GM12878 (cell line): ENCODE results near the gene TBCA. TPM values are rescaled to one million over a fixed set of nuclear protein-coding genes. Genes with fewer than 3 reads are reported as not detected.

Experiments
- ATAC-seq: fragments of 200-7000 bp; cut with Tn5 transposase; 3 replicates; pipeline ENCODE4 v1.9.1; 2020; ENCODE audit warnings: mild to moderate bottlenecking, moderate library complexity
- BruUV-seq: library from RNA; stranded (reverse); fragments of 400-500 nt; replicated peaks from 2 replicates; lab custom pipeline; 2021; lab: Mats Ljungman, UMichigan
- CTCF ChIA-PET: fragments of 300-600 bp; sonication (Branson Sonifier 250); formaldehyde crosslinking; extraction: SDS; loops from one replicate; lab custom pipeline; 2021; ENCODE audit warnings: inconsistent platforms; lab: Yijun Ruan, JAX
- POLR2A ChIA-PET: fragments of 350-600 bp; formaldehyde crosslinking; extraction: SDS; loops from one replicate; lab custom pipeline; 2021; ENCODE audit warnings: inconsistent platforms; lab: Charles Lee
- RAD21 ChIA-PET: fragments of 300-600 bp; sonication (Branson Sonifier 250); formaldehyde crosslinking; loops from one replicate; lab custom pipeline; 2023; ENCODE audit warnings: antibody characterized with exemption; ENCODE audit not compliant: unreplicated experiment; lab: Charles Lee
- SMC1A ChIA-PET: fragments of 300-600 bp; sonication (Branson Sonifier 250); formaldehyde crosslinking; loops from one replicate; lab custom pipeline; 2023; ENCODE audit not compliant: unreplicated experiment, uncharacterized antibody; lab: Charles Lee
- DNase-seq: peaks from one replicate; pipeline ENCODE4 v3.0.0-alpha.2; 2011; ENCODE audit warnings: low read depth, low spot score
- FAIRE-seq: peaks from 3 replicates; lab custom pipeline; 2011; peaks lifted over from hg19 to GRCh38; lab: Jason Lieb, UNC
- H2AFZ ChIP-seq: 2 replicates; pipeline ENCODE4 v1.6.0; 2011; ENCODE audit warnings: low read depth, low read length, control low read depth; ENCODE audit not compliant: control insufficient read depth
- H3K27ac ChIP-seq: 2 replicates; pipeline ENCODE4 v1.5.1; 2011; ENCODE audit warnings: control low read depth; ENCODE audit not compliant: control insufficient read depth, insufficient read depth
- H3K27me3 ChIP-seq, 2 experiments: replicated peaks in 1 of 2; 2 replicates each; pipeline versions ENCODE4 v1.6.0 to v1.6.1; 2011; ENCODE audit warnings: low read length in 1 of 2; ENCODE audit not compliant: control insufficient read depth in 2 of 2, insufficient read depth in 2 of 2
- H3K36me3 ChIP-seq, 2 experiments: 2 replicates each; pipeline ENCODE4 v1.5.1; 2011; ENCODE audit warnings: low read length in 1 of 2; ENCODE audit not compliant: control insufficient read depth in 2 of 2, insufficient read depth in 2 of 2
- H3K4me1 ChIP-seq: 2 replicates; pipeline ENCODE4 v1.6.1; 2011; ENCODE audit warnings: mild to moderate bottlenecking, low read length, moderate library complexity, mixed read lengths; ENCODE audit not compliant: control insufficient read depth, insufficient read depth
- H3K4me2 ChIP-seq: 2 replicates; pipeline ENCODE4 v1.6.0; 2011; ENCODE audit warnings: control low read depth; ENCODE audit not compliant: control insufficient read depth, insufficient read depth
- H3K4me3 ChIP-seq: fragments of 200-600 bp; sonication (generic); 2 replicates; pipeline ENCODE4 v1.5.1; 2016
- H3K79me2 ChIP-seq: 2 replicates; pipeline ENCODE4 v1.6.0; 2011; ENCODE audit warnings: low read length; ENCODE audit not compliant: control insufficient read depth, insufficient read depth
- H3K9ac ChIP-seq: 2 replicates; pipeline ENCODE4 v1.8.0; 2011; ENCODE audit warnings: low read length, control low read depth, mixed read lengths; ENCODE audit not compliant: control insufficient read depth, insufficient read depth
- H3K9me3 ChIP-seq: replicated peaks from 3 replicates; pipeline ENCODE4 v1.5.1; 2011; ENCODE audit warnings: mild to moderate bottlenecking, low read length; ENCODE audit not compliant: control insufficient read depth, insufficient read depth
- H4K20me1 ChIP-seq: 2 replicates; pipeline ENCODE4 v1.6.0; 2011; ENCODE audit not compliant: control insufficient read depth, insufficient read depth
- BCL11A ChIP-seq: IDR thresholded peaks from 2 replicates; pipeline ENCODE4 v1.6.1; 2011; ENCODE audit warnings: low read depth, low read length
- BRCA1 ChIP-seq: IDR thresholded peaks from 2 replicates; pipeline ENCODE4 v1.6.1; 2011; ENCODE audit warnings: low read depth, low read length, improper control_type of control experiment
- KLF5 ChIP-seq: fragments of 450-650 bp; IDR thresholded peaks from 2 replicates; pipeline ENCODE4 v1.6.1; 2014; ENCODE audit warnings: mild to moderate bottlenecking; ENCODE audit not compliant: partially characterized antibody
- PML ChIP-seq: IDR thresholded peaks from 2 replicates; pipeline ENCODE4 v1.6.1; 2012; ENCODE audit warnings: low read length, inconsistent platforms
- RUNX3 ChIP-seq: IDR thresholded peaks from 2 replicates; pipeline ENCODE4 v1.6.1; 2012; ENCODE audit warnings: low read length, inconsistent platforms
- SMAD5 ChIP-seq: IDR thresholded peaks from 2 replicates; pipeline ENCODE4 v1.6.1; 2016; ENCODE audit warnings: antibody characterized with exemption, low read depth
- SREBF1 ChIP-seq: IDR thresholded peaks from 2 replicates; pipeline ENCODE4 v1.6.1; 2012; ENCODE audit warnings: mild to moderate bottlenecking, low read length
- SUZ12 ChIP-seq: fragments of 200-600 bp; sonication (generic); IDR thresholded peaks from one replicate; pipeline ENCODE4 v1.6.1; 2018; ENCODE audit warnings: antibody characterized with exemption, mild to moderate bottlenecking; ENCODE audit not compliant: unreplicated experiment
- YY1 ChIP-seq: IDR thresholded peaks from 2 replicates; pipeline ENCODE4 v1.6.1; 2011; ENCODE audit warnings: low read depth, mild to moderate bottlenecking, low read length
- ZNF687 ChIP-seq: fragments of 450-650 bp; IDR thresholded peaks from 2 replicates; pipeline ENCODE4 v1.6.1; 2017; ENCODE audit warnings: mild to moderate bottlenecking, moderate library complexity
- WGBS: methylation state at CpG from one replicate; pipeline ENCODE4 v1.1.6; 2016; ENCODE audit warnings: low lambda C conversion rate; ENCODE audit not compliant: insufficient replicate concordance, insufficient coverage; ENCODE audit errors: missing lambda C conversion rate; 5-methylcytosine and 5-hydroxymethylcytosine counted together
- in situ Hi-C: fragments of 300-500 bp; cut with MboI; formaldehyde crosslinking; loops from 9 replicates; pipeline ENCODE4 v1.14.3; 2018; ENCODE audit warnings: mixed read lengths
- intact Hi-C: fragments of 100-400 bp; cut with micrococcal nuclease; formaldehyde crosslinking; loops from one replicate; pipeline ENCODE4 v1.14.2; 2022; ENCODE audit not compliant: unreplicated experiment
- polyA plus RNA-seq, 11 experiments: library from polyadenylated mRNA; depleted of rRNA in 4 of 11; unstranded in 6 of 11; stranded (reverse) in 5 of 11; fragments of >200 nt; fragmentation: Nextera tagmentation in 4 of 11; fragmentation: Illumina TruSeq in 1 of 11; extraction: Ambion mirVana in 4 of 11; extraction: Trizol in 1 of 11; gene quantifications; 1 replicate in 1 of 11; 2 replicates in 10 of 11; pipeline versions ENCODE4 v1.2.1 to v1.2.3, GENCODE V29; 2011 to 2016; ENCODE audit warnings: inconsistent platforms in 2 of 11, missing spikeins in 2 of 11, low read depth in 1 of 11
- total RNA-seq, 4 experiments: library from RNA; depleted of rRNA in 3 of 4; stranded (reverse); fragments of >200 nt in 3 of 4; fragmentation: Illumina TruSeq in 1 of 4; extraction: Trizol in 1 of 4; gene quantifications; 2 replicates each; pipeline versions ENCODE4 v1.2.1 to v1.2.3, GENCODE V29; 2013 to 2021
- TF ChIP-seq, protein P1 (sequence below): fragments of 450-650 bp; IDR thresholded peaks from 2 replicates; pipeline ENCODE4 v1.6.1; 2018; ENCODE audit warnings: mild to moderate bottlenecking, low read depth, moderate library complexity; ENCODE audit not compliant: partially characterized antibody

Gene TBCA
- total and polyA plus RNA-seq, 10 of the 15 experiments (the other 5 are each of a cell fraction or from before 2014, with no cell fraction given): 86.3 to 647 (median 294) TPM

GRCh38 chr5:77778881-77779438 lies 2.8 kb upstream of the TBCA start:
- Histone ChIP-seq H2AFZ (no peak overlapping the region), H3K79me2 (peaks cover 21% of the 10 kb centered on the region), H3K27me3 (no peaks in the 10 kb centered on the region), H3K9me3 (no peaks in the 10 kb centered on the region; the same call in 1 of the 3 replicates), H3K9ac (no peak overlapping the region), H3K36me3 (no peaks in the 10 kb centered on the region), H3K4me2 (no peak overlapping the region), H3K27ac (no peak overlapping the region), H3K4me3 (no peak overlapping the region), H4K20me1 (no peaks in the 10 kb centered on the region), H3K4me1 (peaks cover 6% of the 10 kb centered on the region; the same call in 1 of the 2 replicates)
- ChIA-PET CTCF (no interaction called here), RAD21 (no interaction called here), POLR2A (no interaction called here), SMC1A (interaction anchor here (1.1 kb wide), 1 partner anchor 33 kb away, joined by 3 read pairs; no protein-coding TSS in a partner anchor)
- in situ Hi-C loops (no loop called here), intact Hi-C loops (loop anchor here (5.0 to 10.0 kb wide), 2 partner anchors 147 to 196 kb away; no protein-coding TSS in a partner anchor)
- FAIRE-seq (no peak), ATAC-seq (no peak), DNase-seq (no peak)
- WGBS: 88% methylated on average over 2 of the region's 2 CpGs
- TF ChIP-seq SMAD5 (0 out of 2 replicates have a peak, but pooled peaks have one; percentile 48), RUNX3 (no peak)
- BruUV-seq: no TSS peak

GRCh38 chr5:77778398-77778797 lies 2.3 kb upstream of the TBCA start:
- Histone ChIP-seq H3K9ac (no peak overlapping the region), H3K27me3 (no peaks in the 10 kb centered on the region), H3K4me2 (no peak overlapping the region), H2AFZ (no peak overlapping the region), H3K36me3 (no peaks in the 10 kb centered on the region), H3K79me2 (peaks cover 27% of the 10 kb centered on the region), H3K27ac (no peak overlapping the region), H3K4me3 (no peak overlapping the region), H3K4me1 (peaks cover 4% of the 10 kb centered on the region; the same call in 1 of the 2 replicates), H3K9me3 (no peaks in the 10 kb centered on the region), H4K20me1 (no peaks in the 10 kb centered on the region)
- intact Hi-C loops (loop anchor here (5.0 to 10.0 kb wide), 2 partner anchors 146 to 196 kb away; no protein-coding TSS in a partner anchor), in situ Hi-C loops (no loop called here)
- POLR2A ChIA-PET: interaction anchor here (1.1 kb wide), 1 partner anchor 56 kb away, joined by 3 read pairs; no protein-coding TSS in a partner anchor
- WGBS: 97% methylated on average over 2 of the region's 2 CpGs
- DNase-seq (no peak), FAIRE-seq (no peak), ATAC-seq (no peak)
- RAD21 ChIA-PET: no interaction called here
- SMC1A ChIA-PET: interaction anchor here (0.7 to 1.1 kb wide), 2 partner anchors 33 to 88 kb away, joined by 3 read pairs; no protein-coding TSS in a partner anchor
- no TSS peak for BruUV-seq
- CTCF ChIA-PET: no interaction called here
- TF ChIP-seq, protein P1, sequence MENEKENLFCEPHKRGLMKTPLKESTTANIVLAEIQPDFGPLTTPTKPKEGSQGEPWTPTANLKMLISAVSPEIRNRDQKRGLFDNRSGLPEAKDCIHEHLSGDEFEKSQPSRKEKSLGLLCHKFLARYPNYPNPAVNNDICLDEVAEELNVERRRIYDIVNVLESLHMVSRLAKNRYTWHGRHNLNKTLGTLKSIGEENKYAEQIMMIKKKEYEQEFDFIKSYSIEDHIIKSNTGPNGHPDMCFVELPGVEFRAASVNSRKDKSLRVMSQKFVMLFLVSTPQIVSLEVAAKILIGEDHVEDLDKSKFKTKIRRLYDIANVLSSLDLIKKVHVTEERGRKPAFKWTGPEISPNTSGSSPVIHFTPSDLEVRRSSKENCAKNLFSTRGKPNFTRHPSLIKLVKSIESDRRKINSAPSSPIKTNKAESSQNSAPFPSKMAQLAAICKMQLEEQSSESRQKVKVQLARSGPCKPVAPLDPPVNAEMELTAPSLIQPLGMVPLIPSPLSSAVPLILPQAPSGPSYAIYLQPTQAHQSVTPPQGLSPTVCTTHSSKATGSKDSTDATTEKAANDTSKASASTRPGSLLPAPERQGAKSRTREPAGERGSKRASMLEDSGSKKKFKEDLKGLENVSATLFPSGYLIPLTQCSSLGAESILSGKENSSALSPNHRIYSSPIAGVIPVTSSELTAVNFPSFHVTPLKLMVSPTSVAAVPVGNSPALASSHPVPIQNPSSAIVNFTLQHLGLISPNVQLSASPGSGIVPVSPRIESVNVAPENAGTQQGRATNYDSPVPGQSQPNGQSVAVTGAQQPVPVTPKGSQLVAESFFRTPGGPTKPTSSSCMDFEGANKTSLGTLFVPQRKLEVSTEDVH: no peak
- TF ChIP-seq PML (no peak), ZNF687 (no peak), BRCA1 (no peak), BCL11A (no peak), SREBF1 (no peak), KLF5 (no peak), YY1 (no peak), SUZ12 (no peak)
